NCI-H2081 treated with DMSO at 0.1 percent for 48 hours (cell line): ENCODE results near the gene ABHD12.

Source experiments
- DNase-seq: peaks from one replicate; lab custom pipeline; 2025; lab: John Stamatoyannopoulos, UW

ABHD12 gene

DNA sequence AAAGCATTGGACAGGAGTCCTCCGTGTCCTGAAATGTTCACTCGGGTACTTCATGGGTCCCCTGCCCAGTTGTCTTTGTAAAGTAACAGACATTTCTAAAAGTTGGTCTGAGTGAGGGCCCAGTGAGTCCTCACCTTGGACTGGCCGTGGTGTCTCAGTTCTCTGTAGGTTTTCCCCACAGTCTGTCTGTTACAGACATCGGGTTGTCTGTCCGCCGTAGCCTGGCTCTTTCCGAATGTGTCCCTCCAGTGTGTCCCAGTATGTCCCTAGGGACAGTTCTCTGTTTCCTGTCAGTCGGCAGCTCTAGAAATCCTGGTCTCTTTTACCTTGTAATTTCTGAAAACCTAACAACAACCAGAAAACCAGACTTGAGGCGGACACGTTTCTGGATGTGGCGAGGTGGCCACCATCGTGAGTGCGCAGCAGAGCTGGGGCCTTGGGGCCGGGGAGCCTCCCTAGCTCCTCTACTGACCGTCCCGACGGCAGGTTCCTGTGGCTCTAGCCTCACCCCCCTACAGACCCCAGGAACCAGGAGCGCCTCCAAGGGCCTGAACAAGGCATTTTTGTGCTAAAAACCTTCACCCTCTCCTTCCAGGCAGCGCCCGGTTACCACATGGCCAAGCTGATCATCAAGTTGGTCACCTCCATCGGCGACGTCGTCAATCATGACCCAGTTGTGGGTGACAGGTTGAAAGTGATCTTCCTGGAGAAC is 100.6 kb downstream of the ABHD12 start:
- no peak for DNase-seq

DNA sequence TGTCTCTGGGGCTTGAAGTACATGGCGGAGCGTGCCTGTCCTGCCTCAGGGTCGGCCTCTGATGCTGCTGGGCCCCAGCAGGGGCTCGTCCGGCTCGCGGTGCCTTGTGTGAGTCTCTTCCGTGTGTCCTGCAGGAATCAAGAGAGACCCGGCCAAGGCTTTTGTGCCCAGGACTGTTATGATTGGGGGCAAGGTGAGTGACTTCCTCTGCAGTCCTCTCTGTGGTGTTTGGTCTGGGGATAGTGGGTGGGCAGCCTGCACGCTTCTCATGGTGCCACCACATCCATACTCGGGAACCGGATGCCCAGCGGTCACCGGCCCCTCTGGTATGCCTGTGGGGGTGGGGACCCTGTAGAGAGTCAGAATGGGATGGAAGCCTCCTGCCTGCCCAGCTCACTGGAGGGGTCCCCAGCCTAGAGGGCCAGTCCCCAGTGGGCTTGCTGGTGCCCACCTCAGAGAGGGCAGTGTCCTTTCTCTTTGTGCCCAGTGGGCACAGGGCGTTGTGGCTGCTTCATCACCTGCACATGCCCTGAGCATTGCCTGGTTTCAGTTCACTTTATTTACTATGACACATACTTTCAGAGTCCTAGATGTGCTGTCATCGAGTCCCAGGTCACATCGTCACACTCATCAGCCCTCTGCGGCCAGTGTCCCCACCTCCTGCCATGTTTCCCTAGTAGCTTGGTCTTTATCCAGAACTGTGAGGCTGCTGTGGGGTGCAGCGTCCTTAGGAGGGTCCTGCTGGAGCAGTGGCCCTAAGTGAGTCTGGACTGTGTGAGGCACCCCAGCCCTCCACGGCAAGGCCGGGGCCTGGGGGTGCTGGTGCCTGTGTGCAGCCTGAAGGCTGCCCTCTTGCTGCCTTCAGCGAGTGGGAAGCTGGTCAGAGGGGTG is 102.1 kb downstream of the ABHD12 start:
- DNase-seq: no peak

DNA sequence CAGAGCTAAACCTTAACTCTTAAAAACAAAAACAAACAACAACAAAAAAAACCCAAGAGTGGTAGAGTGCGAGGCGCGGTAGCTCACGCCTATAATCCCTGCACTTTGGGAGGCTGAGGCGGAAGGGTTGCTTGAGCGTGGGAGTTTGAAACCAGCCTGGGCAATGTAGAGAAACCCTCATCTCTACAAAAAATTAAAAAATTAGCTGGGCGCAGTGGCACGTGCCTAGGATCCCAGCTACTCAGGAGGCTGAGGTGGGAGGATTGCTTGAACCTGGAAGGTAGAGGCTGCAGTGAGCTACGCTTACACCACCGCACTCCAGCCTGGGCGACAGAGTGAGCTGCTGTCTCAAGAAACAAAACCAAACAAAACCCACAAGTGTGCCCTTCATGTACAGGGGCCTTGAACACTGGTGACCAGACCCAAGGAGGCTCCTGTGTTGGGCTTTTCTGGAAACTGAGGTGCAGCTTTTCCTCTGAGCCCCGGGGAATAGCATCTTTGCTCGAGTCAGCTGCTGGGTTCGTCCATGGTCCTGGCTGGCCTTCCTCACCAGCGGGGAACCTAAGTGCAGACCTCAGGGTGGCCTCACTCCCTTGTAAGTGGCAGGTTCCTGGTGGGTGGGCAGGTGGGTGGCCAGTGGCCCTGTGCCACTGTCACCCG is 102.9 kb downstream of the ABHD12 start:
- no peak for DNase-seq

DNA sequence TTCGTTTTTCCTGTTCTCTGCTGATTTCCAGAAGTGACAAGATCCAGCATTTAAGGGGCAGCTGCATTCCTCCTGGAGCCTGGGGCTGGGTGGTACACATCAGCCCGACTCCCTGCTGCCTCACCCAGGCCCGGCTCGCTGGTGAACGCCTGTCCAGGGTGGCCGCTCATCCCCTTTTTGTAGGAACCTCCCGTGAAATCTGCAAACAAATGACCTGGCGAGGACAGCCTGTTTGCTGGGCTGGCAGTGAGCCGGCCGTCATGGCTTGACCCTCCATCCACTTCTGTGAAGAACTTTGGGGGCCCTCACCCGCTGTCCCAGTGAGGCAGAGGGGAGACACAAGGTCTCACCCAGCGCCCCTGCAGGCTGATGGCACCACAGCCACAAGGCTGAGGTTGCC is 103.7 kb downstream of the ABHD12 start:
- no peak for DNase-seq

DNA sequence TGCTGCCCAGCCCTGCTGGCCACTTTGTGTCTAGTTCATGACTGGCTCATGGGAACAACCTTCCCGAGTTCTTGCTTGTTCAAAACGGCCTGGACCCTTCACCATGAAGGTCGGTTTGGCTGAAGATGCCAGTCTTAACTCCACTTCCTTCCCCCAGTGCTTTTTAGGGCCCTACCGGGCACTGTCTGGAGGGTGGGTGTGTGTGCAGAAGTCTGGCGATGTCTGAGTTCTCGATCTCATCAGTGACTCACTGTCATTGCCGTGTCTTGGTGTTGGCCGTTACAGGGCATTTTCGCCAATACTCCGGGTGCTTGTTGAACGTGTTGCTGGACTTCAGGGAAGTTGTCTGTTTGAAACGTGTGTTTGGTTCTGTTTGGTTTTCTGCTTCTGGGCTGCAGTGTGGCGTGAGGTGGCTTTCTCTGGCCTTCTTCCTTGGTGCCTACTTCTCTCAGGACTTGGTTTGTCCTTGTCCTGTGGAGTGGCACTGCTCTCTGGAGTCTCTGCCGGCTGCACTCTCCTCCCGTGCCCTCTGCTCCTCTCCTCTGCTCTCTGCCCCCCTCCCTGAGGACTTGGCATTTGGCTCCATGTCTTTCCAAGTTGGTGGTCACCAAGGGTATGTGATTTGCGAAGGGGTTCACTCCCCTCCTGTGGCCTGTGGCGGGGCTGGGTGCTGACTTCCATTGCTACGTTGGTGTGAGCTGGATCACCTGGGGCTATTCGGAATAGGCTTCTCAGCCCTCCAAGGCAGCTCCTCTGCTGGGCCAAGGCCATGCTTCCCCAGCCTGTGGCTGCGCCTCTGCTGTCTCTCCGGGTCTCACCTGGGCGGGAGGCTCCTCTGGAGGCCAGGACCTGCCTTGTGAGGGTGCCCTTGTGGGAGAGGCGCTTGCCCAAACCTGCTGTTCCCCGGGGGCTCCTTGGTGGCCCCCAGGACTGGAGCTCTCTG is 104.5 kb downstream of the ABHD12 start:
- no peak for DNase-seq

DNA sequence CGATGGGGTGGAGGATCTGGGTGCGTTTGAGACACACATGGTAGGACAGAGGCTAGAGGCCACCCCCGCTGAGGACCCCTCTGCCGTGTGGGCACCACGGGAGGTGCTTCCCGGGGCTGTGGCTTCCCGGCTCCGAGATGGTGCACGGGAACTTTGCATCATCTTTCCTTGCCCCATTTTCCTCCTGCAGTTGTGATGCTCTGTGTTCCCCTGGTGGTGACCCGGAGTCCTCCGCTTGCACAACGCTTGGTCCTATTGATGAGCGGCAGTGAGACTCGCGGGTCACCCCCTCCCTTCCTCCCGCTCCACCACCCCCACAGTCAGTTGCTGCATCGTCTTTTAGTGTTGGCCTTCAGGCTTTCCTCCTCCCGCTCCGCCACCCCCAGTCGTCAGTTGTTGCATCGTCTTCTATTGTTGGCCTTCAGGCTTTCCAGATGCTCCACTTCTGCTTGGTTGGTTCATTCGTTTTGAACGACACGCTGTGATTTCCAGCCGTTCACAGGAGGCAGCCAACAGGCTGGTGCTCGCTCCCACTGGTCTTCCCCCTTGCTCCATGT is 105.5 kb downstream of the ABHD12 start:
- no peak for DNase-seq

DNA sequence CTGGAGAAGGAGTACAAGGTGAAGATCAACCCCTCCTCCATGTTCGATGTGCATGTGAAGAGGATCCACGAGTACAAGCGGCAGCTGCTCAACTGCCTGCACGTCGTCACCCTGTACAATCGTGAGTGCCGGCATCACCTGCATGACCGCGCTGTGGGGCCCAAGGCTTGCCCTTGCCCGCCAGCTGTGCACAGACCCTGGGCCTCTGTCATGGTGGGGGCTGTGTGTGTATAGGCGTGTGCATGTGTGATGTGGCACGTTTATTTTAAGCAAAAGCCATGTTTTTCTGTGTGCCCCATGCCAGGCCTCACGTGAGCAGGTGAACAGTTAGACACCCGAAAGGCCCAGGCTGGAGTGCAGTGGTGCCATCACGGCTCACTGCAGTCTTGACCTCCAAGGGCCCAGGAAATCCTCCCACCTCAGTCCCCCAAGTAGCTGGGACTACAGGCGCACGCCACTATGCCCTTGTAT is 106.5 kb downstream of the ABHD12 start:
- DNase-seq: no peak

DNA sequence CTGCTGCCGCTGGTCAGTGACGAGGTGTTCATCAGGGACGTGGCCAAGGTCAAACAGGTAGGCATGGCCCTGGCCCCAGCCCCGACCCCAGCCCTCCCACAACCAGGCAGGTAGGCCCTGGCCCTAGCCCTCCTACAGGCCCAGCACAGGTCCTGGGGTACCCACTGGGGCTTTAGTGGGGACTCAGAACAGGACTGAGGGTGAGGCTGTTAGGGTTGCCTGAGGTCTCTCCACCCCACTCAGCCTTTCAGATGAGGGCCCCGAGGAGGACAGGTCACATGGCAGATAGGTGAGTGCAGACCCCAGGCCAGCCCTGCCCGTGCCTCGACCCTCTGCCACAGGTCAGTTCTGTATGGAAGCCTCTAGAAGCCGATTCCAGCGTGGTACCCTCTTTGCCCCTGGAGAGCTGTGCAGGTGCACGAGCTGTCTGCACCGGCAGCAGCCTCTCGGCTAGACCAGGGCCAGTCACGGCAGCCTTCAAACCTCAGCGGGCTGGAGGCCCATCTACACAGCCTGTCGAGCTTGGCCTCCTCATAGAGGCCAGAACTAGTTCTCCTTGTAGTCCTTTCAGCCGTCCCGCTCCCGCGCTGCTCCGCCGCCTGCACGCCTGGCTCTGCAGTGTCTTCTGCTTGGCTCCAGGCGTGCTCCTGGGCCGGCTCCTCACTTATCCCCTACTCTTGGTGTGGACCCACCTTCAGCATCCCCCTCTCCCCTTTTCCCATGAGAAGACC is 107.2 kb downstream of the ABHD12 start:
- no peak for DNase-seq

DNA sequence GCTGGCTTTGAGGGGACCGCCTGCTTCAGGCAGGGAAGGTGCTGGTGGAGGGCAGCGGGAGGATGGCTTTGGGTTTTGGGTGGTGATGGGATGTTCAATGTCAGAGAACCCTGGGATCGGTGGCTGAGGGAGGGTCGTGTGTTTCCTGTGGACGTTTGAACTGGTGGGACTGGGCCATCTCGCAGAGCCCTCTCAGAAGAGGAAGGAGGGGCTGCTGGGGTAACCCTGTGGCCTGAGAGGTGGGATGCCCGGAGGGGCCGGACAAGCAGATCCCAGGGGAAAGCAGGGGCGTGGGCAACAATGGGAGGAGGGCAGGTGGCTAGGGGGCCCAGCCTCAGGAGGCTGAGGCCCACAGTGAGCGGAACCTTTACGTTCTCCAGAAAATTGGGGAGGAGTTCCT is 107.8 kb downstream of the ABHD12 start:
- DNase-seq: no peak

DNA sequence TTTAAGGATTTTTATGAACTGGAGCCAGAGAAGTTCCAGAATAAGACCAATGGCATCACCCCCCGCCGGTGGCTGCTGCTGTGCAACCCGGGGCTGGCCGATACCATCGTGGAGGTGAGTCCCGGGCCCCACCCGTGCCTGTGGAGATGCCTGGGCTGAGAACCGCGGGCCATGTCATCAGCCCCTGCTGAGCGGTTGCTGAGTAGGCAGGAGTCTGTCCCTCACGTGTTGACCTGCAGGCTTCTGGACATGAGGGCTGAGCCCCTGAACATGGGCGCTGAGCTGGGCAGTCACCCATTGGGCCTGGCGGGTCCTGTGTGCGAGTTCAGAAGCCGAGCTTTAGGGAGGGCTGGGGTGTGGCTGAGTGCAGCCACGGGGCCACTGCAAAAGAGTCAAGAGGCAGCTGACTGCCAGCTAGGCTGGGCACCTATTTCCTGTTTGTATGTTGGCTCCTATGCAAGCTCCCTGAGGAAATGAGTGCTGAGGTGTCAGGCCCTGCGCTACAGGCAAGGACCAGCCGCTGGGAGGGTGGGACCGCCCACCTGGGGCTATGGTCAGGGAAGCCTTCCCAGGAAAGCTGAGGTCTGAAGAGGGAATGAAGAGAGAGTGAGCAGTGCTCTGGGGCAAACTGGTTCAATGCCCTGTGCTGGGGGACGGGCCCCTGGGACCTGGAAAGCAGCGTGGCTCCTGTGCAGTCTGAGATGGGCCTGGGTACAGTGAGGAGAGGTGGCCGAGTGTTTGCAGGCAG is 108.4 kb downstream of the ABHD12 start:
- no peak for DNase-seq

DNA sequence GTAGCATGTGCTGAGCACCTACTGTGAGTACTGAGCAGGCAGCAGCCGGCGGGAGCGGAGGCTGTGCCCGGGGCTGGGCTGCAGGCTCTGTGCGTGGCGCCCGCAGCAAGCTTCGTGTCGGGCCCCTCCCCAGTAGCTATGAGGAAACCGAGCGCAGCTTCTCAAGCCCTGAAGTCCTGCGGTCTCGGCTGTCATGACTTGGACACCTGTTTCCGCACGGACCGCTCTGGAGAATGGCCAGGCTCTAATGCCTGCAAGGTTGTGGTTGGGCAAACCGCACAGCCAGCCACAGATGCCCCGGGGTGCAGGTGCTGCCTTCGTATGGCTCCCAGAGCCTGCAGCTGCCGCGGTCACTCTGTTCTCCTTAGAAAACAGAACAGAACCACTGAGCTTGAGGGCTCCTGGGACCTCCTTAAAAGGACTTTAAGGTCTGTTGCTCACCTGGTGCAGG is 109.1 kb downstream of the ABHD12 start:
- no peak for DNase-seq

DNA sequence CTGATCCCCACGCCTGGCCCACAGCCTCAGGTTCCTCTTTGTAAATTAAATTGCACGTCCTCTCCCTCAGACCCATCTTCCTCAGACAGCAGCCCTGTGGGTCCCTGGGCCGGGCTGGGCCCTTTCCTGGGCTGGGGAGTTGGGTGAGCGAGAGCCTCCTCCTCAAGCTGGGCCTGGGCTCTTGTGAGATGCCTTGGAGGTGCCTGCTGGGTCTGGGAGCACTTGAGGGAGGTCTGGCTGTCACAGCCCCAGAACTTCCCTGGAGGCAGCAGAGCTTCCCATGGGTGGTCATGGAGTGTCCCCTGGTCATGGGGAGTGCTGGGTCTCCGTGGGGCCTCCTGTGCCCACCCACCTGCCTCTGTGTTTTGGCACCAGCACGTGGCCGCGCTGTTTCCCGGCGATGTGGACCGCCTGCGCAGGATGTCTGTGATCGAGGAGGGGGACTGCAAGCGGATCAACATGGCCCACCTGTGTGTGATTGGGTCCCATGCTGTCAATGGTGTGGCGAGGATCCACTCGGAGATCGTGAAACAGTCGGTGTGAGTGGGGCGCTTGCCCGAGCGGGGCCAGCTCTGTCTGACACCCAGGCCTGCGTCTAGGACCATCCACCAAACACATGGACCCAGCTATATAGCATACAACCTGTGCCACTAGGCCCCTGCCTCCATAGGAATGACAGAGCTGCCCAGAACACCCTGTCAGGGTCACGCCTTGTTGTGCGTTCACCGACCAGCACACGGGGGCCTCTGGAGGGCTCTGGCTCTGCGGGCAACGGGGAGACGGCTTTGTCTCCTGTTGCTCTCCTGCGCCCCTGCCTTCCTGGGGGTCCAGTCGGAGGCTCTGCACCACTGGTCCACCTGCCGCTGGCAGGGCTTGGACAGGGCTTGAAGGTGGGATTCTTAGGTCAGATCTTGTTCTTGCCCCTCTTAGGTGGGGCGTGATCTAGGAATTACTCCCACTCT is 109.8 kb downstream of the ABHD12 start:
- no peak for DNase-seq

DNA sequence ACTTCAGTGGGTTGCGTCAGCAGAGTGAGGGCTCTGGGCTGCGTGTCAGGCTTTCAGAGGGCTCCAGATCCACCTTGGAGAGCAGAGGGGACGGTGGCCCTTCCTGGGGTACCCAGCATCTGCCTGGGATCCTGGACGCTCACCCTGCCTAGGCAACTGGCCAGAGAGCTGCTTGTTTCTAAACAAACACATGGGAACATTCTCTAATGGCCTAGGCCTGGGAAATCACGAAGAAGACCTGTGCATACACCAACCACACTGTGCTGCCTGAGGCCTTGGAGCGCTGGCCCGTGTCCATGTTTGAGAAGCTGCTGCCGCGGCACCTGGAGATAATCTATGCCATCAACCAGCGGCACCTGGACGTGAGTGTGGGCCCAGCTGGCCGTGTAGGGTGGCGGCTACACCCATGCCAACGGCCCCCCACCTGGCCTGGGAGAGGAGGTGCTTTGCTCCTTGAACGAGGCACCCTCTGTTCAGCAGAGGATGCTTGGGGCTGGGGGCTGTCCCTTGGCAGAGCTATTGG is 110.5 kb downstream of the ABHD12 start:
- peak; percentile 73 for DNase-seq

DNA sequence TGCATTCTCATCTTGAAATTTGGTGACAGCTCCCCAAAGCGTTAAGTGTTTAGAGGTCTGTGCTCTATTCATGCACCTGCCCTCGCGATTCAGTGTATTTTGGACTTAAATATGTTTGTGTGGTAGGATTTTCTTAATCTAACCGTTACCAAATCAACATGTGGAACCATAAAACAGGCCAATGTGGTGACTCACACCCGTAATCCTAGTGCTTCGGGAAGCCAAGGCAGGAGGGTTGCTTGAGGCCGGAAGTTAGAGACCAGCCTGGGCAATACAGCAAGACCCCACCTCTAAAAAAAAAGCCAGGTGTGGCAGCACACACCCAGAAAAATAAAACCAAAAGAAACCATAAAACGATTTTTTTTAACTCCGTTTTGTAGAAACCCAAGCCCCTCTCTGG is 111.2 kb downstream of the ABHD12 start:
- DNase-seq: no peak

DNA sequence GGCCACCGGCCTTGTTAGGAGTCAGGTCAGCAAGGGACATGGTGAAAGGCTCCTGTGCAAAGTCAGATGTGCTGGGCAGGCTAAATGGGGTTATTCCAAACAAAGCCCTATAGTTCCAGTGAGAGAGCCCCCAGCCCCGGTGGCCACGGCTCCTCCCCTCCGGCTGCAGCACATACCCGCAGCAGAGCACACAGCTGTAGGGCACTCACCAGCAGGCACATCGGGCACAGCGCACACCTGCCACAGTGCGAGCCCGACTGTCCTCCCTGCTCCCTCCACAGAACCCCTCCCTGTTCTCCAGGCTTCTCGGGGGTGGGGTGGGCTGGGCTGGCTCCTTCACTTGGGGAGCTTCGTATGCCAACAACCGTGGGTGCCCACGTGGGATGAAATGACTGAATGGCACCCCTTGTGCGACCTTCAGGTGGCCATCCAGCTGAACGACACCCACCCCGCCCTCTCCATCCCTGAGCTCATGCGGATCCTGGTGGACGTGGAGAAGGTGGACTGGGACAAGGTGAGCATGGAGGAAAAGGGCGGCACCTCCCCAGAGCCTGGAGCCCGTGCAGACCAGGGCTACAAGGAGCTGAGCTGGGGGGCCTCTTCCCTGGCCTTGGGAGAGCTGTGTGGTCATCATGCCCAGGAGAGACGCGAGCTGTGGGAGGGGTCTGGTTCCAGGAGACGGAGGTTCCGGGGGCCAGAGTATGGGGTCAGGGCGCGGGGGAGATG is 111.8 kb downstream of the ABHD12 start:
- DNase-seq: no peak

DNA sequence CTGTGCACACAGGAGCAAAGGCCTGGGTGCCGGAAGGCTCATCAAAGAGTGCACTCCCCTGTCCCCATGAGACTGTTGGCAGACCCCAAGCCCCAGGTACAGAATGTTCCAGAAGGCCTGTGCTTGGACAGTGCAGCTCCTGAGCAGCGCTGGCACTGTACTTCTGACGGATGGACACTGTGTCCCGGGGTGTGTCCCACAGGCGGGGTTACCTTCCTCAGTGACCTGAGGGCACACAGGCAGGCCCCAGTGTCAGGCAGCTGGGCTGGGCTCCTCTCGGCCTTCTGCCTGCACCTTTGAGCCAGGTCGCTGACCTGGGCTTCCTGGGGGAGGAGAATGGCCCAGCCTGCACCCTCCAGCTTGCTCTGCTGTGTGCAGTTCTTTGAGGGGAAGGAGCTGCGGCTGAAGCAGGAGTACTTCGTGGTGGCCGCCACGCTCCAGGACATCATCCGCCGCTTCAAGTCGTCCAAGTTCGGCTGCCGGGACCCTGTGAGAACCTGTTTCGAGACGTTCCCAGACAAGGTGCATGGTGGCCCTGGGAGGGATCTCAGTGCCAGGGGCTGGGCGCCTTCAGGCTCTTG is 112.6 kb downstream of the ABHD12 start:
- no peak for DNase-seq
